ENCODE data around the gene DNM3.

The DNM3 gene

DNA sequence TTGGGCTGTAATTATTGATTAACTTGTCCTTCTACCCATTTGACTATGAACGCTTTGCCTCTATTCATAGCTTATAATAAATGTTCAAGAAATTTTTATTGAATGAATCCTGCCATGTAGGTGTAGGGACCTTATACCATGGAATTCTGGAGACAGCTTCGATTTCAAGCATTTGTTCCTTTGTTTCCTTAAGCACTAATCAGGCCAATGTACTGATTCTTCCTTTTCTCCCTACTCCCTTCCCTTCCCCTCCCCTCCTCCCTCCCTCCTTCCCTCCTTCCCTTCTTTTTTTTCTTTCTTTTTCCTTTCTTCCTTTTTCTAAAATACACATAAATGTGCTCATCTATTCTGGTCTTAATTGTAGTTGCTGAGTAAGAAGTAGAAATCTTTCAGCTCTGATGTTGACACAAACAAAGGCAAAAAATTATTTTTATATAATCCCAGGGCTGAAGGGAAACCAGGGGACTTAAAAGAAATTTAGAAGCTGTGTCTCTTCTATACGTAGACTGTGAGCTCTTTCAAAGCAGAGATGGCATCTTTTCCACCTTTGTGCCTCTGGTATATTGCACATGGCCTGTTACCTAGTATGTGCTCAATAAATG lies 24.9 kb upstream of the DNM3 start (continued):
- TF ChIP-seq, protein P1, sequence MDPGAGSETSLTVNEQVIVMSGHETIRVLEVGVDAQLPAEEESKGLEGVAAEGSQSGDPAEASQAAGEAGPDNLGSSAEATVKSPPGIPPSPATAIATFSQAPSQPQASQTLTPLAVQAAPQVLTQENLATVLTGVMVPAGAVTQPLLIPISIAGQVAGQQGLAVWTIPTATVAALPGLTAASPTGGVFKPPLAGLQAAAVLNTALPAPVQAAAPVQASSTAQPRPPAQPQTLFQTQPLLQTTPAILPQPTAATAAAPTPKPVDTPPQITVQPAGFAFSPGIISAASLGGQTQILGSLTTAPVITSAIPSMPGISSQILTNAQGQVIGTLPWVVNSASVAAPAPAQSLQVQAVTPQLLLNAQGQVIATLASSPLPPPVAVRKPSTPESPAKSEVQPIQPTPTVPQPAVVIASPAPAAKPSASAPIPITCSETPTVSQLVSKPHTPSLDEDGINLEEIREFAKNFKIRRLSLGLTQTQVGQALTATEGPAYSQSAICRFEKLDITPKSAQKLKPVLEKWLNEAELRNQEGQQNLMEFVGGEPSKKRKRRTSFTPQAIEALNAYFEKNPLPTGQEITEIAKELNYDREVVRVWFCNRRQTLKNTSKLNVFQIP (CRISPR knock-in tag; IDR thresholded peaks at IDR 0.05; ENCODE audit: borderline replicate concordance, low read depth) = no peak

DNA sequence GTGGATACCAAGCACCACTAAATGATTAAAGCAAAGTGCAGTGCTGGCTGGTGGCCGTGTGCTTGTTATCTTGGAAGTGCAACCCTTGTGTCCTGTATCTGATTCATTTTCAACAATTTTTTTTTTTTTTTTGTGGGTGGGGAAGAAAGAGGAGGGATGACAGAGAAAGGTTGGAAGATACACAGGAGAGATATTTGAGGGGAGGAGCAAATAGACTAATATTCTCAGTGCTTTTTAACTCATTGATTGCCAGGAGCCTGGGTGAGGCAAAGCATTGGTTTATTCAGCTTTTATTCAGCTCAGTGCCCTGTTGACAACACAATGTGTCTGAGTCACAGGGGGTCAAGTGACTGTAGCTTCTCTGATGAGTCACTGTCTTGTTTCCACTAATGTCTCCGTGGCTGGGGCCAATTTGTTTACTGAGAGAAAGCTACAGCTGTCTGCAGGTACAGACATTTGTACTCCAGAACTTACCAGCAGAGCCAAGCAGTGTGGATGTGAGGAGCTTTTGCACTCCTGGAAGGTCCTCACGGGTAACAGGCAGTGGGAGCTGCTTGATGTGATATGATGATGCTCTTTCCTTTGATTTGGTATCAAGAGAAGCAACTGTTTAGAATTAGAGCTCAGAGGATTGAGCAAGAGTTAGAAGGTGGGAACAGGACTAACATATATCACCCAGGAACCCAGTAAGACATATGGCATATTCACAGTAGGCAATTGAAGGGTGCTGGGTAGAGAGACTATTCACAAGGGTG lies 23.6 kb upstream of the DNM3 start:
- TF ChIP-seq TOX (CRISPR knock-in tag; IDR thresholded peaks at IDR 0.05; ENCODE audit: borderline replicate concordance) (no peak), BACH2 (CRISPR knock-in tag; IDR thresholded peaks at IDR 0.05; ENCODE audit: borderline replicate concordance) (no peak), RARB (CRISPR knock-in tag; IDR thresholded peaks at IDR 0.05) (no peak), ZC3H10 (CRISPR knock-in tag; IDR thresholded peaks at IDR 0.05) (no peak), ZNF8 (CRISPR knock-in tag; IDR thresholded peaks at IDR 0.05) (no peak), SNAI2 (CRISPR knock-in tag; IDR thresholded peaks at IDR 0.05) (no peak), GLIS3 (CRISPR knock-in tag; IDR thresholded peaks at IDR 0.05) (no peak), ISL1 (CRISPR knock-in tag; IDR thresholded peaks at IDR 0.05) (no peak), ZNF70 (CRISPR knock-in tag; IDR thresholded peaks at IDR 0.05) (no peak), CSDC2 (CRISPR knock-in tag; IDR thresholded peaks at IDR 0.05) (no peak), ARNTL (CRISPR knock-in tag; IDR thresholded peaks at IDR 0.05; ENCODE audit: borderline replicate concordance, low read depth) (no peak)
- TF ChIP-seq, protein P2, sequence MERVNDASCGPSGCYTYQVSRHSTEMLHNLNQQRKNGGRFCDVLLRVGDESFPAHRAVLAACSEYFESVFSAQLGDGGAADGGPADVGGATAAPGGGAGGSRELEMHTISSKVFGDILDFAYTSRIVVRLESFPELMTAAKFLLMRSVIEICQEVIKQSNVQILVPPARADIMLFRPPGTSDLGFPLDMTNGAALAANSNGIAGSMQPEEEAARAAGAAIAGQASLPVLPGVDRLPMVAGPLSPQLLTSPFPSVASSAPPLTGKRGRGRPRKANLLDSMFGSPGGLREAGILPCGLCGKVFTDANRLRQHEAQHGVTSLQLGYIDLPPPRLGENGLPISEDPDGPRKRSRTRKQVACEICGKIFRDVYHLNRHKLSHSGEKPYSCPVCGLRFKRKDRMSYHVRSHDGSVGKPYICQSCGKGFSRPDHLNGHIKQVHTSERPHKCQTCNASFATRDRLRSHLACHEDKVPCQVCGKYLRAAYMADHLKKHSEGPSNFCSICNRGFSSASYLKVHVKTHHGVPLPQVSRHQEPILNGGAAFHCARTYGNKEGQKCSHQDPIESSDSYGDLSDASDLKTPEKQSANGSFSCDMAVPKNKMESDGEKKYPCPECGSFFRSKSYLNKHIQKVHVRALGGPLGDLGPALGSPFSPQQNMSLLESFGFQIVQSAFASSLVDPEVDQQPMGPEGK (CRISPR knock-in tag; IDR thresholded peaks at IDR 0.05; ENCODE audit: borderline replicate concordance) = no peak
- ATAC-seq = peak; percentile 92

DNA sequence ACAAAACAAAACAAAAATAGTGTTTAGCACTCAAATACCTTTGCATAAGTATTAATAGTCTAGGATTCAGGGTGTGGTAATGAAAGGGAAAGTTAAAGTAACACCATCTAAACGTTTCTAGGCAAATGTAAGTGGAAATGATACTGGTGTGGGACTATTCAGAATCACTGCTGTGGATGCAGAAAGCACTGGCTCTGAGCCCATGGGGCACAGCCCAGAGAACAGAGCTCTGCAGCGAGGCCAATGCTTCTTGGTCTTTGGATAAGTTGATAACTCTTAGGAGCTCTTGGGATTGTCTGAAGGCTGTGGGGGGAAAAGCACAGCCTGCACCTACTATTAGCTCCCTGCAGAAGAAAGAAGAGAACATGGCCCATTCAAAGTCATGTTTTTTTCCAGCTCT lies 21.4 kb upstream of the DNM3 start:
- TF ChIP-seq CSDC2 (CRISPR knock-in tag; IDR thresholded peaks at IDR 0.05) = no peak
- TF ChIP-seq ZFP3 (CRISPR knock-in tag; IDR thresholded peaks at IDR 0.05) = no peak
- no peak for TF ChIP-seq ZNF565 (CRISPR knock-in tag; conservative IDR thresholded peaks at IDR 0.05; ENCODE audit: low read depth)
- no peak for TF ChIP-seq OSR1 (CRISPR knock-in tag; IDR thresholded peaks at IDR 0.05)
- TF ChIP-seq, protein P3, sequence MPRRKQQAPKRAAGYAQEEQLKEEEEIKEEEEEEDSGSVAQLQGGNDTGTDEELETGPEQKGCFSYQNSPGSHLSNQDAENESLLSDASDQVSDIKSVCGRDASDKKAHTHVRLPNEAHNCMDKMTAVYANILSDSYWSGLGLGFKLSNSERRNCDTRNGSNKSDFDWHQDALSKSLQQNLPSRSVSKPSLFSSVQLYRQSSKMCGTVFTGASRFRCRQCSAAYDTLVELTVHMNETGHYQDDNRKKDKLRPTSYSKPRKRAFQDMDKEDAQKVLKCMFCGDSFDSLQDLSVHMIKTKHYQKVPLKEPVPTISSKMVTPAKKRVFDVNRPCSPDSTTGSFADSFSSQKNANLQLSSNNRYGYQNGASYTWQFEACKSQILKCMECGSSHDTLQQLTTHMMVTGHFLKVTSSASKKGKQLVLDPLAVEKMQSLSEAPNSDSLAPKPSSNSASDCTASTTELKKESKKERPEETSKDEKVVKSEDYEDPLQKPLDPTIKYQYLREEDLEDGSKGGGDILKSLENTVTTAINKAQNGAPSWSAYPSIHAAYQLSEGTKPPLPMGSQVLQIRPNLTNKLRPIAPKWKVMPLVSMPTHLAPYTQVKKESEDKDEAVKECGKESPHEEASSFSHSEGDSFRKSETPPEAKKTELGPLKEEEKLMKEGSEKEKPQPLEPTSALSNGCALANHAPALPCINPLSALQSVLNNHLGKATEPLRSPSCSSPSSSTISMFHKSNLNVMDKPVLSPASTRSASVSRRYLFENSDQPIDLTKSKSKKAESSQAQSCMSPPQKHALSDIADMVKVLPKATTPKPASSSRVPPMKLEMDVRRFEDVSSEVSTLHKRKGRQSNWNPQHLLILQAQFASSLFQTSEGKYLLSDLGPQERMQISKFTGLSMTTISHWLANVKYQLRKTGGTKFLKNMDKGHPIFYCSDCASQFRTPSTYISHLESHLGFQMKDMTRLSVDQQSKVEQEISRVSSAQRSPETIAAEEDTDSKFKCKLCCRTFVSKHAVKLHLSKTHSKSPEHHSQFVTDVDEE (CRISPR knock-in tag; IDR thresholded peaks at IDR 0.05) = no peak
- TF ChIP-seq PPARA (CRISPR knock-in tag; IDR thresholded peaks at IDR 0.05; ENCODE audit: borderline replicate concordance) = no peak
- TF ChIP-seq, protein P4, sequence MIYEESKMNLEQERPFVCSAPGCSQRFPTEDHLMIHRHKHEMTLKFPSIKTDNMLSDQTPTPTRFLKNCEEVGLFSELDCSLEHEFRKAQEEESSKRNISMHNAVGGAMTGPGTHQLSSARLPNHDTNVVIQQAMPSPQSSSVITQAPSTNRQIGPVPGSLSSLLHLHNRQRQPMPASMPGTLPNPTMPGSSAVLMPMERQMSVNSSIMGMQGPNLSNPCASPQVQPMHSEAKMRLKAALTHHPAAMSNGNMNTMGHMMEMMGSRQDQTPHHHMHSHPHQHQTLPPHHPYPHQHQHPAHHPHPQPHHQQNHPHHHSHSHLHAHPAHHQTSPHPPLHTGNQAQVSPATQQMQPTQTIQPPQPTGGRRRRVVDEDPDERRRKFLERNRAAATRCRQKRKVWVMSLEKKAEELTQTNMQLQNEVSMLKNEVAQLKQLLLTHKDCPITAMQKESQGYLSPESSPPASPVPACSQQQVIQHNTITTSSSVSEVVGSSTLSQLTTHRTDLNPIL (CRISPR knock-in tag; IDR thresholded peaks at IDR 0.05; ENCODE audit: low read depth) = no peak
- no peak for TF ChIP-seq GLIS3 (CRISPR knock-in tag; IDR thresholded peaks at IDR 0.05)
- no peak for TF ChIP-seq ISL1 (CRISPR knock-in tag; IDR thresholded peaks at IDR 0.05)
- no peak for TF ChIP-seq ZFP30 (CRISPR knock-in tag; IDR thresholded peaks at IDR 0.05)
- no peak for TF ChIP-seq ARNTL (CRISPR knock-in tag; IDR thresholded peaks at IDR 0.05; ENCODE audit: borderline replicate concordance, low read depth)
- TF ChIP-seq, protein P1 (CRISPR knock-in tag; IDR thresholded peaks at IDR 0.05; ENCODE audit: borderline replicate concordance, low read depth) = no peak
- TF ChIP-seq SNAI2 (CRISPR knock-in tag; IDR thresholded peaks at IDR 0.05) = no peak
- TF ChIP-seq ZNF70 (CRISPR knock-in tag; IDR thresholded peaks at IDR 0.05) = no peak
- no peak for TF ChIP-seq ESRRG (CRISPR knock-in tag; IDR thresholded peaks at IDR 0.05)
- TF ChIP-seq, protein P2 (CRISPR knock-in tag; IDR thresholded peaks at IDR 0.05; ENCODE audit: borderline replicate concordance) = no peak
- TF ChIP-seq BACH2 (CRISPR knock-in tag; IDR thresholded peaks at IDR 0.05; ENCODE audit: borderline replicate concordance) = no peak
- no peak for TF ChIP-seq TCF4 (CRISPR knock-in tag; IDR thresholded peaks at IDR 0.05; ENCODE audit: borderline replicate concordance)
- no peak for TF ChIP-seq RARB (CRISPR knock-in tag; IDR thresholded peaks at IDR 0.05)
- no peak for TF ChIP-seq ZNF8 (CRISPR knock-in tag; IDR thresholded peaks at IDR 0.05)
- no peak for ATAC-seq

All from SK-N-SH treated with all-trans-retinoic acid at 6 μM for 48 hours (cell line).